ENCODE data around the gene PABPC4L. TPM values are rescaled to one million over a fixed set of nuclear protein-coding genes. Genes with fewer than 3 reads are reported as not detected.

The PABPC4L gene
- total and polyA plus RNA-seq, 2 of the 4 experiments (the other 2 are of a cell fraction): 0.26 to 0.72 TPM

DNA sequence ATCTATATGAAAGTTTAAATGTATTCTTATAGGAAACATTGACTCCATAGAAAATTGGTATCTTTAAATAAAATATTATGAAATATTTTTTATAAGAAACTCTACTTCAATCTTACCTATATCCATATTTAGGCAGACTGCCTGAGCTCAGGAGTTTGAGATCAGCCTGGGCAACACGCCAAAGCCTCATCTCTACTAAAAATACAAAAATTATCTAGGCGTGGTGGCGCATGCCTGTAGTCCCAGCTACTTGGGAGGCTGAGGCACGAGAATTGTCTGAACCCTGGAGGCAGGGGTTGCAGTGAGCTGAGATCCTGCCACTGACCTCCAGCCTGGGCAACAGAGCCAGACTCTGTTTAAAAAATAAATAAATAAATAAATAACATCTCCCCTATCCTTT is 47.5 kb downstream of the PABPC4L start:
- CTCF ChIA-PET: no interaction called here

More for the DNA sequence above, 47.5 kb downstream of the PABPC4L start:
- Histone ChIP-seq H2BK5ac (ENCODE audit: low read depth, low read length, poor library complexity, severe bottlenecking) (no peak overlapping the region), H3K56ac (ENCODE audit: extremely low read depth, insufficient read depth, low read length) (no peak overlapping the region), H3K27me3 (ENCODE audit: control insufficient read depth, insufficient read depth, low read length) (no peaks in the 10 kb centered on the region), H4K20me1 (ENCODE audit: insufficient read depth, low read length) (no peaks in the 10 kb centered on the region), H4K8ac (ENCODE audit: low read depth in 2 of 2, low read length in 2 of 2) (no peak overlapping the region), H3K23ac (ENCODE audit: low read depth, low read length) (no peak overlapping the region), H3K79me1 (ENCODE audit: low read depth in 1 of 2, low read length in 2 of 2) (no peaks in the 10 kb centered on the region), H2BK15ac (ENCODE audit: low read depth, low read length) (no peak overlapping the region), H3K4me2 (ENCODE audit: low read depth, low read length) (no peak overlapping the region), H2AK5ac (ENCODE audit: low read depth, low read length) (no peak overlapping the region), H3K14ac (replicated peaks; ENCODE audit: low read depth, low read length) (no peak overlapping the region), H2BK20ac (ENCODE audit: low read depth, low read length) (no peak overlapping the region), H4K91ac (ENCODE audit: insufficient read depth, low read depth, low read length) (no peak overlapping the region), H3K4me1 (ENCODE audit: control insufficient read depth, insufficient read depth, low read length) (no peaks in the 10 kb centered on the region), H3K18ac (ENCODE audit: low read depth, low read length) (no peak overlapping the region), H3K9ac (ENCODE audit: low read depth, low read length) (no peak overlapping the region), H2AFZ (replicated peaks; ENCODE audit: low read length, poor library complexity) (no peak overlapping the region), H3K9me3 (ENCODE audit: control insufficient read depth, insufficient read depth, low read length) (no peaks in the 10 kb centered on the region), H3K4ac (ENCODE audit: low read depth, low read length) (no peak overlapping the region), H4K5ac (ENCODE audit: low read depth, low read length) (no peak overlapping the region), H2BK120ac (ENCODE audit: low read depth, low read length) (no peak overlapping the region), H3K27ac (ENCODE audit: insufficient read depth, low read length) (no peak overlapping the region), H3K4me3 (ENCODE audit: insufficient read depth, low read depth, low read length) (no peak overlapping the region), H3K36me3 (ENCODE audit: control insufficient read depth, insufficient read depth, low read length) (no peaks in the 10 kb centered on the region), H3K9me1 (ENCODE audit: insufficient read depth, low read length) (no peaks in the 10 kb centered on the region), H2AK9ac (replicated peaks; ENCODE audit: low read depth, low read length, poor library complexity) (no peak overlapping the region)
- intact Hi-C loops (cut with micrococcal nuclease) (no loop called here), dilution Hi-C loops (cut with HindIII; ENCODE audit: low sequenced_read_pairs, unreplicated experiment) (no loop called here), in situ Hi-C loops (cut with MboI; ENCODE audit: low sequenced_read_pairs) (no loop called here)
- BruUV-seq (replicated peaks): no TSS peak
- ATAC-seq (ENCODE audit: low read depth): no peak
- TF ChIP-seq SMC3 (IDR thresholded peaks at IDR 0.05; ENCODE audit: low read depth, low read length) (no peak), MXI1 (IDR thresholded peaks at IDR 0.05; ENCODE audit: borderline replicate concordance, low read depth, low read length) (no peak), POLR2A (IDR thresholded peaks at IDR 0.05; ENCODE audit: low read depth, low read length) (no peak), RFX5 (IDR thresholded peaks at IDR 0.05; ENCODE audit: low read depth, low read length) (no peak), MAZ (IDR thresholded peaks at IDR 0.05; ENCODE audit: borderline replicate concordance, low read depth, low read length) (no peak), RAD21 (IDR thresholded peaks at IDR 0.05; ENCODE audit: low read length) (no peak), BHLHE40 (IDR thresholded peaks at IDR 0.05; ENCODE audit: low read depth, low read length) (no peak), FOS (IDR thresholded peaks at IDR 0.05; ENCODE audit: low read depth, low read length) (no peak), CEBPB (IDR thresholded peaks at IDR 0.05; ENCODE audit: low read depth, low read length) (no peak), MAFK (IDR thresholded peaks at IDR 0.05; ENCODE audit: low read depth, low read length) (no peak), USF2 (IDR thresholded peaks at IDR 0.05; ENCODE audit: low read depth, low read length) (no peak), CHD1 (IDR thresholded peaks at IDR 0.05; ENCODE audit: low read depth, low read length) (no peak), RCOR1 (IDR thresholded peaks at IDR 0.05; ENCODE audit: insufficient replicate concordance, low read length) (no peak), NFE2L2 (IDR thresholded peaks at IDR 0.05; ENCODE audit: low read depth, low read length) (no peak), CTCF (conservative IDR thresholded peaks at IDR 0.05; ENCODE audit: low read depth, low read length) (no peak)
- TF ChIP-seq, protein P1, sequence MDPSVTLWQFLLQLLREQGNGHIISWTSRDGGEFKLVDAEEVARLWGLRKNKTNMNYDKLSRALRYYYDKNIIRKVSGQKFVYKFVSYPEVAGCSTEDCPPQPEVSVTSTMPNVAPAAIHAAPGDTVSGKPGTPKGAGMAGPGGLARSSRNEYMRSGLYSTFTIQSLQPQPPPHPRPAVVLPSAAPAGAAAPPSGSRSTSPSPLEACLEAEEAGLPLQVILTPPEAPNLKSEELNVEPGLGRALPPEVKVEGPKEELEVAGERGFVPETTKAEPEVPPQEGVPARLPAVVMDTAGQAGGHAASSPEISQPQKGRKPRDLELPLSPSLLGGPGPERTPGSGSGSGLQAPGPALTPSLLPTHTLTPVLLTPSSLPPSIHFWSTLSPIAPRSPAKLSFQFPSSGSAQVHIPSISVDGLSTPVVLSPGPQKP (IDR thresholded peaks at IDR 0.05; ENCODE audit: borderline replicate concordance, low read depth, low read length): no peak
- WGBS, 2 experiments (ENCODE audit: extremely low coverage in 2 of 2, insufficient read length in 1 of 2): 90% methylated on average over 2 of the region's 4 CpGs; no CpG with 5 or more reads in 1 of the 2 experiments
- no peak for DNase-seq
- POLR2A ChIA-PET (ENCODE audit: unreplicated experiment): no interaction called here

Measured in IMR-90 (cell line).